ENCODE data around the gene GPS1.
"Not testable (repeated sequence)": the region's sequence is repeated elsewhere in the genome, so short reads cannot be mapped to it uniquely, and the experiment has no call there.

GPS1 gene

GRCh38 chr17:82028966-82029365 lies 22.7 kb upstream of the GPS1 start:
- DNase-seq (ENCODE audit: low read depth): no peak

DNA sequence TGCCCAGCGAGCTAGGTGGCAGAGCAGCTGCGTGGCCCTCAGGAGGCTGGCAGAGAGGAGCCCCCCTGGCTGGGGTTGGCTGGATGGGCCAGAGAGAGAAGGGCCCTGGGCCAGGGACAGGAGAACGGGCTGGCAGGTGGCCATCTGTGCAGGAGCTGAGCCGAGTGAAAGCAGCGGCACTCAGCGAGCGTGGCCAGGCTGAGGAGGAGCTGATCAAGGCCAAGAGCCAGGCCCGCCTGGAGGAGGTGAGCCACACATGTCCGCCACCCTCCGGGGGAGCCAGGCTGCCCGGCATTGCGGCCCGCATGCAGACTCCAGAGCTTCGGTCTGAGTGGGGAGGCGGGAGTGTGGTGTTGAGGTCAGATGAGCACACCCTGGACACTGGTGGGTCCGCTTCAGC lies 22.3 kb upstream of the GPS1 start:
- no peak for DNase-seq (ENCODE audit: low read depth)

DNA sequence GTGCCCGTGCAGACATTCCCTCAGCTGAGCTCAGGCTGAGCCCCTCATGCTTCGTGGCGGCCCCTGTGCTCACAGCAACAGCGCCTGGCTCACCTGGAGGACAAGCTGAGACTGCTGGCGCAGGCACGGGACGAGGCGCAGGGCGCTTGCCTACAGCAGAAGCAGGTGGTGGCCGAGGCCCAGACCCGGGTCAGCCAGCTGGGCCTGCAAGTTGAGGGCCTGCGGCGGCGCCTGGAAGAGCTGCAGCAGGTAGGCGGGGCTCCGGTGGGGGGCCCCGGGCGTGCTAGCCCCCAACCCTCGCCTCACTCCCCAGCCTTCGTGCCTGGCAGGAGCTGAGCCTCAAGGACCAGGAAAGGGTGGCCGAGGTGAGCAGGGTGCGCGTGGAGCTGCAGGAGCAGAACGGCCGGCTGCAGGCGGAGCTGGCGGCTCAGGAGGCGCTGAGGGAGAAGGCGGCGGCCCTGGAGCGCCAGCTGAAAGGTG lies 21.7 kb upstream of the GPS1 start:
- no peak for DNase-seq (ENCODE audit: low read depth)

DNA sequence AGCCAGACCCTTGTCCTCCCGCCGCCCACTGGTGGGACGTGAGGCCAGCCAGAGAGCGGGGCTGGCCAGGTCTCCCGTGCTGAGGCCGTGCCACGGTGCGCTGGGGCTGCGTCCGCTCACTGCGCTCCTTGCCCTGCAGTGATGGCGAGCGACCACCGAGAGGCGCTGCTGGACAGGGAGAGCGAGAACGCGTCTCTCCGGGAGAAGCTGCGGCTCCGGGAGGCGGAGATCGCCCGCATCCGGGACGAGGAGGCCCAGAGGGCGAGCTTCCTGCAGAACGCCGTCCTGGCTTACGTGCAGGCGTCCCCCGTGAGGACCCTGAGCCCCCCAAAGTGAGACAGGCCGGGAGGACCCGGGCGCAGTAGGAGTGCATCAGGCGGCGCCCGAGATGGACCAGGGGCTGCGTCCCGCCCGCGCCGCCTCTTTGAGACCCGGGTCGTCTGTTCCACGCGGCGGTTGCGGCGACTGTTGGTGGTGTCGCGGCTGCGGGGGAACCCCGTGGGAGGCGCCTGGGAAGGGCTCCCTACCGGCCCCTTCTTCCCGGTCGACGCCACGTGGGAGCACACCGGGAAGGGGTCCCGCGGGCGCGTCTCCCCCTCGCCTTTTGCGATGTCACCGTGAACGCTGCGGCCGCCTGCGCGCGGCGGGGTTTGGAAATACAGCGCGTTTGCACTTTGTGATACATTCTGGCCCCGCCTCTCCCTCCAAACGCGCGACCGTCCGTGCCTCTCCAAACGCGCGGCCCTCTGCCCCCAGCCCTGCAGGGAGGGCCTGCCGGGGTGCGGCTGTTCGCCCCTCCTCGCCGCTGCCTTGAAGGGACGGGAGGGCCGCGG lies 21.0 kb upstream of the GPS1 start:
- peak; percentile 76 for DNase-seq (ENCODE audit: low read depth)

- no peak for DNase-seq (ENCODE audit: low read depth)
Measured at GRCh38 chr17:82031303-82031884, 20.3 kb upstream of the GPS1 start, which contains the start of gene RAC3. RAC3 (plus strand) TSS chr17:82031678; CDS start chr17:82031762, 84 bp downstream.

GRCh38 chr17:82031885-82032627 lies 19.6 kb upstream of the GPS1 start:
- no peak for DNase-seq (ENCODE audit: low read depth)

GRCh38 chr17:82033359-82034085 lies 18.2 kb upstream of the GPS1 start:
- no peak for DNase-seq (ENCODE audit: low read depth)

DNA sequence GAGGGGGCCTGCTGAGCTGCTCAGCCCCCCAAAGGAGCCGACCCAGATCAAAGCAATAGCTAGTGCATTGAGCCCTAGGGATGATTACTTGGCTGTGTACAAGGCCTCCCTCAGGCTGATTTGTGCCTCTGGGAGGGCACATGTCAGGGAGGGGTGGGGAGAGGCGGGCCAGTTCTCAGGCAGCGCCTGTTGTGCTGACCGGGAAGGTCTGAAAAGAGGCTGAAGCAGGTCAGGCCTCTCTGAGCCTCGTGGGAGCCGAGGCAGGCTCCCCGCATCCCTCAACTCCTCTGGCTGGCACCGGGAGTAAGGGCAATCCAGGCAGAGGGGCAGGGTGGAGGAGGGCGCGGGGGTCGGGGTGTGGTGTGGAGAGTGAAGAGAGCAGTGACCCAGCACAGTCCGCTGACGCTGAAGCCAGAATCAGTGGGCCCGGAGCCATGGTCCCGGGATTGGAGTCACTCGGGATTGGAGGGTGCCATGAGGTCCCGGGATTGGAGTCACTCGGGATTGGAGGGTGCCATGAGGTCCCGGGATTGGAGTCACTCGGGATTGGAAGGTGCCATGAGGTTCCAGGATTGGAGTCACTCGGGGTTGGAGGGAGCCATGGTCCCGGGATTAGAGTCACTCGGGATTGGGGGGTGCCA lies 17.2 kb upstream of the GPS1 start:
- DNase-seq (ENCODE audit: low read depth): no peak

- DNase-seq (ENCODE audit: low read depth): no peak
Measured at GRCh38 chr17:82035488-82035887, 16.2 kb upstream of the GPS1 start.

DNA sequence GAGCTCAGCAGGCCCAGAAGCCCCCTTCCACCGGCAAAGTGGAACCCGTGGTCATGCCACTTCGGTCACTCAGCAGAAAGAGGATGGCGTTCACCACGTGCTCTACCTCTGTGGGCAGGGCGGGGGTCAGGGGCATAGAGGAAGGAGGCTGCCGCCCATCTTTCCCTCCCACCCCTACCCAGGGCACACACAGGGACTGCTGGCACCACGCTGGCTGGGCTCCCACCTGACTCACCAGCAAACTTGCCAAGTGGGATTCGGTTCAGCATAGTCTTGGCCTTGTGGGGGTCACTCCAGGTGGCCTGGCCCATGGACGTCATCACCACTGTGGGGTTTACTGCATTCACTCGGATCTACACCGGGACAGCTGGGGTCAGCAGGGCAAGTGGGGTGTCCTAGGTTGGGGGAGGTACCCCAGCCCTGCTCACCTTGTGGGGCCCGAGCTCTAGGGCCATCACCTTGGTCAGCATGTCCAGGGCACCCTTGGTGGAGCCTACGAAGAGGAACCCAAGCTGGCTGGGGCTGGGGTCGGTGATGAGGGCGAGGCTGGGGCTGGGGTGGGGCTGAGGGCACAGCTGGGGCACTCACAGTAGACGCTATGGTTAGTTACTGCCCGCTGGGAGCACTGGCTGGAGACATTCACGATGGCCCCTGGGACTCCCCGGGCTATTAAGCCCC lies 15.6 kb upstream of the GPS1 start:
- no peak for DNase-seq (ENCODE audit: low read depth)

DNA sequence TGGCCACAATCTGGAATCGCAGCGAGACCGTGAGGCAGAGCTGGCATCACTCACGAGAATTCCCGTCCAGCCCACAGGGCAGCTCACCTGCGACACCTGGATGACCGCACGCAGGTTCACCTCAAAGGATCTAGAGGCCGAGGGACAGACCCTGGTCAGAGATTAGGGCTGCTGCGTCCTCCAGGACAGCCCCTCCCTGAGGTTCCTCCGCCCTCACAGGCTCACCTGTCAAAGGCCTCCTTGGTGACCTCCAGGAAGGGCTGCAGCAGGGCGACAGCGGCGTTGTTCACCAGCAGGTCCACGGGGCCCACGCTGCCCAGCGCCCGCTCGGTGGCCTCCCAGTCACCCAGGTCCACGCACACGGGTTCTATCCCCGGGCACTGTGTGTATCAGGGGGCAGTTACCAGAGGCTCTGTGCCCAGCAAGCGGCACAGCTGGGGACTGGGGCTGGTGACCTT lies 15.0 kb upstream of the GPS1 start:
- DNase-seq (ENCODE audit: low read depth): no peak

DNA sequence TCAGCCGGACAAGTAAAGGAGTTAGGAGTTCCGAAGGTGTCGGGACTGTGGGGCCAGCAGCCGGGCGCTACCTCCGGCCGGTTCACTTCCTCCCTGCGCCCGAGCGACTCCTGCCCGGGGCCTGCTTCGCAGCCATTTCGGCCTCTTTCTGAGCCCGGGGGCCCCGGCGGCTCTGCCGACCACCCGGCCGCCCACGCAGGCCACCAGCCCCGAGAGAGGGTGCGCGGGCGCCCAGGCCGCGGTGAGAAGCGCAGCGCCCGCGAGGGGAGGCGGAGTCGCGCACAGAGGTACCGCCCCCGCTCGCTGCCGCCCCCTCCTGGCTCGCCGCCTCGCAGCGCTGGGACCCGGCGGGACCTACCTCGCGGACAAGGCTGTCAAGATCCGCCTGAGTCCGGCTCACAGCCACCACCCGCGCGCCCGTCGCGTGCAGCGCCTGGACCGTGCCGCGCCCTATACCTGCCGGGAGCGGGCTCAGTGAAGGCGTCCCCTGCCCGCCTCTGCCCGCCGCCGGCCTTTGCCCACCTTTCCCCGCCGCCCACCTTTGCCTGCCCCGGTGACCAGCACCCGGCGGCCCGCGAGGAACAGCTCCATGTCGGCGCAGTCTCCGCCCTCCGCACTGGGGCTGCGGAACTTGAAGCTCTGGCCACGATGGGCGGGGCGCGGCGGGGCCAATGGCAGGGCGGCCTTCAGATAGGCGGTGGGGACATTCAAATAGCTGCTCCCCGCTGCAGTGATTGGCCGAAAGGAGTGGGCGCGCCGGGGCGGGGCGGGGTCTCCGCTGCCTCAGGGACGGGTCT lies 14.4 kb upstream of the GPS1 start, which contains the start of gene DCXR:
Gene DCXR (minus strand): TSS at position 606 of the 797 bp plus-strand sequence. CDS start 15 bp downstream, at position 591.
- peak; percentile 92 for DNase-seq (ENCODE audit: low read depth)

DNA sequence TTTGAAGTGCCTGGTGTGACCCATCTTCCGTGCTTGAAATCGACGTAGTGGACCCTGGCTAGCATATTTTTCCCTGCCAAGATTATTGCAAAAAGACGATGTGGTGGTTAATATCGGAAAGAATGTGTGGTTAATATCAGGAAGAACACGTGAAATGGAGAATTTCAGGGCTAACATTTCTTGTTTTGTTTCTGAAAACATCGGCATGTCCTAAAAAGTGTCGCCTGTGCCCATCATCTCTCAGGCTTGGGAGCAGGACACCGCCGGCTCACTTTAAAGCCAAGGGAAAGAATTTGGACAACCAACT lies 13.9 kb upstream of the GPS1 start:
- DNase-seq (ENCODE audit: low read depth): no peak

DNA sequence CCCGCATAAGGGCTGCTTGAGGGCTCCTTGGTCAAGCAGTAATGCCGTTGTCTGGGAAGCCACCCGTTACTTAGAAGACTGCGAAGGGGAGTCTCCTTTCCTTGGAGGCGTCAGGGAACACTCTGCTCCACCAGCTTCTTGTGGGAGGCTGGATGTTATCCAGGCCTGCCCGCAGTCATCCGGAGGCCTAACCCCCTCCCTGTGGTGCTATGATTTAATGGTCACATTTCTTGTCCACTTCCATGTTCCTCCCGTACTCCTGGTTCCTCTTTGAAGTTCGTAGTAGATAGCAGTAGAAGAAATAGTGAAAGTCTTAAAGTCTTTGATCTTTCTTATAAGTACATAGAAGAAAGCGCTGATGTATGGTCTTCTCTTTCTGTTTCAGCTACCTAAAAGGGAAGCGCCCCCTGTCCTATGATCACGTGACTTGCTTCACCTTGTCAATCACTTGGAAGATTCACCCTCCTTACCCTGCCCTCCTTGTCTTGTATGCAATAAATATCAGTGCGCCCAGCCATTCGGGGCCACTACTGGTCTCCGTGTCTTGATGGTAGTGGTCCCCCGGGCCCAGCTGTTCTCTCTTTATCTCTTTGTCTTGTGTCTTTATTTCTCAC lies 12.8 kb upstream of the GPS1 start:
- not testable (repeated sequence) for DNase-seq (ENCODE audit: low read depth)

DNA sequence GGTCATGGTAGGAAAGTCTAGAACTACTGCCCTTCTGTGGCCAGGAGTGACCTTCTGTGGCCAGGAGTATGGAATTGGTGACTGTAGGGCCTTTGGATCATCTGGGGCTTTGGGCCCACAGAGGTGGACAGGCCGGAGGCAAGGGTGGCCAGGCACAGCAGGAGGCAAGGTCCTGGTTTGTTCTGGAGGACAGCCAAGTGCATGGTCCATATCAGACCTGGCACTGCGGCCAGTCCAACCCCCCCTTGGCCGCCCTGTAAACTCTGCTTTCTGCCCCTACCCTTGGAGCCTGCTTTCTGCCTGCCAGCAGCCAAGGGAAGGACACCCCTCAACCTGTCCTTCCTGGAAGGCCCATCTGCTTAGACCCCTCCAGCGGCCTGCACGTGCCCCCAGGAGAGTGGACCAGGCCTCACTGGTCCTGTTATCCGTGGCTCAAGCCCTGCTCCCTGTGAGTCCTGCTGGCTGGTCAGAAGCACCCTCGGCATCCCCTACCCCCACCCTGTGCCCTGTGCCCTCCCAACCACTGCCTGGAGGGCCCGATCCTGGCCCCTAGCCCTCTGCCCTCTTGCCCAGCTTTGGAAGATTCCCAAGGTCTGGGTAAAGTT lies 11.9 kb upstream of the GPS1 start:
- DNase-seq (ENCODE audit: low read depth): no peak

GRCh38 chr17:82041144-82041814 lies 10.4 kb upstream of the GPS1 start:
- no peak for DNase-seq (ENCODE audit: low read depth)

- no peak for DNase-seq (ENCODE audit: low read depth)
Measured at GRCh38 chr17:82042649-82043048, 9.0 kb upstream of the GPS1 start.

GRCh38 chr17:82043507-82043906 lies 8.2 kb upstream of the GPS1 start:
- DNase-seq (ENCODE audit: low read depth): no peak
